ENCODE measurements around the gene SIPA1L3.

The SIPA1L3 gene

DNA sequence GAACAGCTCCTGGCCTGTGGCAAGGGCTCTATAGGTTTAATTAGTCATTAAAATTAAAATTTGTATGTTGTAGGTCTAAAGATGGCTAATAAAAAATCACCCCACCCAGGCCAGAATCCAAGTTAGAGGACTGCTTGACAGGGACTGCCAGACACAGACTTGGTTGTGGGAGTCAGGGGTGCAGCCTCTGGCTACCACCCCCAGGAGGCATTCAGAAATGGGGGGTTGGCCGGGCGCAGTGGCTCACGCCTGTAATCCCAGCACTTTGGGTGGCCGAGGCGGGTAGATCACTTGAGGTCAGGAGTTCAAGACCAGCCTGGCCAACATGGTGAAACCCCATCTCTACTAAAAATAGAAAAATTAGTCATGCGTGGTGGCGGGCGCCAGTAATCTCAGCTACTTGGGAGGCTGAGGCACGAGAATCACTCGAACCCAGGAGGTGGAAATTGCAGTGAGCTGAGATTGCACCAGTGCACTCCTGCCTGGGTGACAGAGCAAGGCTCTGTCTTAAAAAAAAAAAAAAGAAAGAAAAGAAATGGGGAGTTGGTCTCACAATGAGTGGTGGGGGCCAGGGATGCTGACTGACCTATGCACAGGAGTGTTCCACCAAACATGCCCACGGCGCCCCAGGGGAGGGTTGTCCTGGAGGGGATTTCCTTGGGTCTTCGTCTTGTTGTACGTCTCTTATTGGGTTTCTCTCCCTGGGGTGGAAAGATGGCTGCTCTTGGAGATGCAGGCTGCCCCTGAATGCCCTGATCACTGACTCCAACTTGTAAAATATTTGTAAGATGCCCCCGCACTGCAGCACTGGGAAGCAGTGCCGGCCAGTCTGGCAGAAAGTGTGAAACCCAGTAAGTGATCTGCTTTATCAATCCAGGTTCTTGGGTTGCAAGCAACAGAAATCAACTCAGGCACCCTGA lies 68.8 kb downstream of the SIPA1L3 start:
- DNase-seq (ENCODE audit: low read depth) = no peak

DNA sequence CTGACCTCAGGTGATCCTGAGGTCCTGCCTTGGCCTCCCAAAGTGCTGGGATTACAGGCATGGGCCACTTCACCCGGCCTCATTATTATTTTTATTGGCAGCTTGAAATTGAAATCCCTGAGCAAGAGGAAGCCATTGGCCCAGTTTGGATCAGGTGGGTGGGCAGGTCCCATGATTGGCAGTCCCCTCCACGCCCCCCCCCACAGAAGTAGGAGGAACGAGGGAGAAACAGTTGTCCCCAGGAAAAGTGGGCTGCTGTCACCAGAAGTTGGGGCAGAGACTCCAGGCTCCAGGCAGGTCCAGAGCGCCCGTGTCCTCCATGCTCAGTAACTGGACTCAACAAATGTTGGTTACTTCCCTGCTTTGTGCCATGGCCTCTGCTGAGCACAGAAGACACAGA lies 70.4 kb downstream of the SIPA1L3 start:
- DNase-seq (ENCODE audit: low read depth) = no peak

DNA sequence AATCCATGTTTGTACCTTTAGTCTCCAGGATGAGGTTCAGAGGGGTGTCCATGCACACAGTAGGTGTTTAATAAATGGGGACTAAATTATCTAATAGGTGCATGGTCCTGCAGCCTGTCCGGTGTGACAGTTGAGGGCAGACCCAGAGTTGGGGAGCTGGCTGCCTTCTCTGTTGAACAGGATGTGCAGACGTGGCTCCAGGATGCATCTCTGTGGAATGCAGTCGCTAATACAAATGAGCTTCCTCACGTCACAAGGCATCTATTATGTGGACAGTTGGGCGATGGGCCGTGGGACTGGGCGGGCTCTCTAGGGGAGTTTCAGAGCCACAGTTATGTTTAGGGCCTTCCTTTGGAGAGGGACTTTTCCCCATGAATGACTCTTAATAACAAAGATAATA lies 71.0 kb downstream of the SIPA1L3 start:
- DNase-seq (ENCODE audit: low read depth) = no peak

DNA sequence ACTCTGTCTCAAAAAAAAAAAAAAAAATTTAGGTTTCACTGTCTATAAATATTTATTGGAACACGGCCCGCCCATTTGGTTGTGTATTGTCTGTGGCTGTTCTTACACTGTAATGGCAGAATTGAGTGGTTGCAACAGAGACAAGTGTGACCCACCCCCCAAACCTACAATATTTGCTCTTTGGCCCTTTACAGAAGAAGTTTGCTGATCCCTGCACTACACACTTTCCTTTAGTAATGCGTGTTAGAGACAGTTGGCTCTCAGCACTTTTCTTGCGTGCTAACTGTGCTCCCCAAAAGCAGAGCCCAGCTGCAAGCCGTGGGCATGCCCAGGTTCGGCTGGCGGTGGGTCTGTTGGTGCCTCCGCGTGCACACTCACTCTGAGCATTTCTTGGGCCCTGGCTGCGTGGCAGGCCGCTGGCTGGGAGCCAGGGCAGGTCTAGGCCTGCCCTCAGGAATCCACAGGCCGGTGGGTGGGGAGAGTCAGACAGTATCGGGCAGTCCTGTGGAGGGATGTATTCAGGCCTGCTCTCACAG lies 72.6 kb downstream of the SIPA1L3 start:
- no peak for DNase-seq (ENCODE audit: low read depth)

DNA sequence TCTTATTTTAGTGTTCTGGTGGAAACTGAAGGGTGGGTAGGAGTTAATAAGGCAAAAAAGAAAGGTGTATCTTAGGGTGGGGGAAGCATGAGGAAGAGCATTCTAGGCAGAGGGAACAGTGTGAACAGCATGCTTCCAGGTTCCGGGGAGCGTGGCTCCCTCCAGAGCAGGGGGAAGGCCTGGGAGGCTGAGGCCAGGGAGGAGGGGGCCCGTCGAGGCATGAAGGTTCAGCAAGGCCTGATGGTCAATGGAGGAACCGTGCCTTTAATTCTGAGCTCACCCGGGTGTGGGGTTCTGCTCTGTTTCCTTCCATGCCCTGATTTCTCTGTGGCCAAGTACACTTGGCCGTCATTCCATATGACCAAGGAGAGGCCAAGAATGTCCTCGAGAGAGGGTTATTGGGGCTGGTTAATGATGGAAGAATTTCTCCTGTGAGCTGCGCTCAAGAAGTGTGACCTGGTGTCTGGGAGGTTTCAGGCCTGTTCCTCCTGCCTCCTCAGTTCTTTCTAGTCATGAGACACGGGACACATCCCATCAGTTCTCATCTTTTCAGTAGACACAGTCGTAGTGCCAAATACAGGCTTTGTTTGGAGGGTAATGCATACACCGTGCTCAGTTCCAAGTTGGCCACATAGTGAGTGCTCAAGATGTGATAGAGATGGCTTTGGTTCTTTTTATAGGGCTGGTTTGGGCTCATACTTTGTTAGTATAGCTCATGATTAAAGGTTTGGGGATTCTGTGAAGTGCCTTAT lies 73.6 kb downstream of the SIPA1L3 start:
- DNase-seq (ENCODE audit: low read depth) = no peak

DNA sequence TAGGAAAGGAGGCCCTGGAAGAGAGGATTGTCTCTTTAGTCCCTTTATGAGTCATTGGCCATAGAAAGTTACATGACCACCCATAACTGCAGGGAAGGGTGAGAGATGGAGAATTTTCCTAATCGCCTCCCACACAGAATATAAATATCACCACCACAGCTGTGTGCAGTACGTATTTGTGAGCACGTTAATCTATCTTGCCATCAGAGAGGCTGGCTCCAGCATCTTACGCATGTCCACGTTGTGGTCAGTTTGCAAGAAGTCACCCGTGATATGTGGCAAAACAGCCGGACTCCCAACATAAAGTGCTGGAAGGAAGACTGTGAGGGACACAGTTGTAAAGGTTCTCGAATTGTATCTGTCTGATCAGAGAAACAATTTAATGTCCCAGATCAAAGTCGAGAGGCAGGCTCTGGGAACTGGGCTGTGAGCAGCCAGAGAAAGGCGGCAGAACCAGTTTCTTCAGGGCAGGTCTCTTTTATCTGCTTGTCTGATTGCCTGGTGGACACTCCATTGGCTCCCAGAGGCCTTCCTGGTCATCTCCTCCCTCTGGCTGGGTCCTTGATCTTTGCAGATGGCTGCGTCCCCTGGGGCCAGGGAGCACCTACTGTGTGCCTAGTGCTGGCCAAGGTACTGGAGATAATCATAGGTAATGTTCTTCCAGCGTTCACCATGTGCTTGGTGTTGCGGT lies 74.9 kb downstream of the SIPA1L3 start:
- no peak for DNase-seq (ENCODE audit: low read depth)

DNA sequence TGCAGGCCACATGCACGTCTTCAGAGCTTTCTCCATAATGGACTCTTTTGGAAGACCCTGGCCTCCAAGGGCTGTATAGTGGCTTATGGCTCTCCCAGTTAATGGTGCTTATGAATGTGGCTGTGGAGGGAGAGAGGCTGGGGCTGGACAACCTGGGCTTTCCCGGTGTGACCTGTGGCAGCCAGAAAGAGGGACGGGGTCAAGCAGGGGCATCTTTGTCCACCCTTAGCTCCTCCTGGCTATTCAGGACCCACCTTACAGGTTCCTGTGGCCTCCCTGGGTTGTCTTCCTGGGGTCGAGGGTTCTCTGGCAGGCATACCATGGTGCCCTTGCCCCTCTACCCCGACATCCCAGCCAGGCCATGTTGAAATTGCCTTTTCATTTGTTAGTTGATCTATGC lies 75.6 kb downstream of the SIPA1L3 start:
- no peak for DNase-seq (ENCODE audit: low read depth)

DNA sequence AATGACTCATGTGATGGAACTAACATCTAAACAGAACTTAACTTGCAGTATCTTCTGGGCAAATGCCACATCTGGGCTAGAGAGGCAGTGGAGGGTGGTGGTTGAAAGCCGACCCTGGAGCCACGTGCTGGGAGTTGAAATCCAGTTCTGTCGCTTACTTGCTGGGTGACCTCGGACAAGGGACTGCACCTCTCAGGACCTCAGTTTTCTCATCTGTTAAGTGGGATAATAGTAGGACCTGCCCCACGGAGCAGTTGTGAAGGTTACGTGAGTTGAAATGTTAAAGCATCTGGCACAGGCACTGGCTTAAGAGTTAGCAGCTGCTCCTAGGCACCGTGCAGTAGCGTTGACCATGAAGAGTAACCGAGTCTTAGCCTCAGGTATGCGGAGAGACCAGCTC lies 76.1 kb downstream of the SIPA1L3 start:
- DNase-seq (ENCODE audit: low read depth) = no peak

DNA sequence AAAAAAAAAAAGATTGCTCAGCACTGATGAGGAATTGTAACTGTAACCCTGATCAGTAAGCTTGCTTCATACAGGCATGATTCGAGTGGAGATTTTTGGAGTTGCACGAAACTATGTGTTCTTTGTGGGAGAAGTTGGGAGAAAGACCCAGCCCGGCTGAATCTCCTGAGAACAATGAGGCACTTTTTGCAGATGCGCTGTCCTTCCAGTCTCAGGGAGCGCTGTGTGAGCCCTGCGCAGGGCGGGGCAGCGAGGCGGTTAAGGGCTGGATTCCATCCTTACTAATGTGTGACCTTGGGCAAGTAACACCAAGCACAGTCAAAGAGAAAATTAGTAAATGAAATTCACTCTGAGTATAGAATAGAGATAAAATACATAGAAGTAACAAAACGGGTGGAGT lies 76.9 kb downstream of the SIPA1L3 start:
- no peak for DNase-seq (ENCODE audit: low read depth)

DNA sequence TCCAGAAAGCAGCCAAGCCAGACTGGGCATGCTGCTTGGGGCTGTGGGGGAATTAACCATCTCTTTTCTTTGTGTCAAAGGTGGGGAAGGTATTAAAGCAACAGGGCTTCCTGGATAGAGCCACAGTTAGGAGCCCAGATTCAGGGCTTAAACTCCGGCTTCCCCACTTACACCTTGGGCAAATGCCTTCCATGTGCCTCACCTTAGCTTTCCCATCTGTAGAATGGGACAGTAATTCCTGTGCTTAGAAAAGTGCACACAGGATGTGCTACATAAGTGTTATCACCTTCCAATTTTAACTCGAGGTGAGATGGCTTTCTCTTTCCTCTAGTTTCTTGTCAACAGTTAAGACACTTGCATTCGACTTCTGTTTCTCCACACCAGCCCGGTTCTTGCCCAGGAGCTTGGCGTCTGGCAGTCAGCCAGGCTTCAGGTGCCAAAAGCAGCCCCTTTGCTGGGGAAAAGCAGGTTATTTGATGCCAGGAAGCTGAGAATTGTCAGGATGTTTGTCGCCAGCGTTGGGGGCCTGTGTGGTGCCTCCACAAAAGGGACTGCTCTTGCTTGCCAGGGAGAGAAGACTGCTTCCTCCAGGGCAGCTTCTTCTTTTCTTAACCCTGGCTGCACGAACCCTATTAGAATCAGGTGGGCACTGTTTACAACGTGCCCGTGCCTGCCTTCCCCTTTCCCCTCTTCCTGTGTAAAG lies 79.2 kb downstream of the SIPA1L3 start:
- DNase-seq (ENCODE audit: low read depth) = no peak

DNA sequence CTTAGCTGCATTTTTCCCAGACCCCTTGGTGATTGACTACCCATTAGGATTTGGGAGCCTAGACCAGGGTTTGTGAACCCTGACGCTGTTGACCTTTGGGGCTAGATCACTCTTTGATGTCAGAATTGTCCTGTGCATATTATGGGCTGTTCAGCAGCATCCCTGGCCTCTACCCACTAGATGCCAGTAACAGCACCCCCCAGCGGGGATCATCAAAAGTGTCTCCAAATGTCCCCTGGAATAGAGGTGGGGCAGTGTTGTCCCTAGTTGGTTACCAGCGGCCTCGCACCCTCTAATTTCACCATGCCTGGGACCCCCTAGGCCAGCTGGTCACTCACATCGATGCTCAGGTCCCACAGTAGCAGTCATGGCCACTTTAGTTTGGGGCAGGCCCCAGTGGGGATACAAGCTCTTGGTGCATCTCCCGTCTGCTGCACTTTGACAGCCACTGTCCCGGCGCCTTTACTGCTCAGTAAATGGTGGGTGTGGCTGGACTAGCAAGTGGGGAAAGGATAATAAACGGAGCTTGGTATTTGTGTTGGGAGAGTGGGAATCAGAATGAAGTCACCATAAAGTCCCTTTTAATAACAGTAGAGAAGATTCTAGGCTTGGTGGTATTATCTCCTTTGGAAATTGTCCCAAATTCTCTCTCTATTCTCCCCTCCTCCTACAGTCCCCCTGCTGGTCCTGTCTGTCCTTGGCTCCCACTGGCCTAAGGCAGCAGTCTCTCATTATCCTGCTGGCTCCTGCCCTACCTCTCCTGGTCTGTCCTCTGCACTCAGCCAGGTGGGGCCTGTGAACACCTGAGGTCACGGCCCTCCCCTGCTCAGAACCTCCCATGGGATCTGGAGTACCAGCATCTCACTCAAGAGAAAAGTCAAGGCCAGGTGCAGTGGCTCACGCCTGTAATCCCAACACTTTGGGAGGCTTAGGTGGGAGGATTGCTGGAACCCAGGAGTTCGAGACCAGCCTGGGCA lies 80.6 kb downstream of the SIPA1L3 start:
- no peak for DNase-seq (ENCODE audit: low read depth)

DNA sequence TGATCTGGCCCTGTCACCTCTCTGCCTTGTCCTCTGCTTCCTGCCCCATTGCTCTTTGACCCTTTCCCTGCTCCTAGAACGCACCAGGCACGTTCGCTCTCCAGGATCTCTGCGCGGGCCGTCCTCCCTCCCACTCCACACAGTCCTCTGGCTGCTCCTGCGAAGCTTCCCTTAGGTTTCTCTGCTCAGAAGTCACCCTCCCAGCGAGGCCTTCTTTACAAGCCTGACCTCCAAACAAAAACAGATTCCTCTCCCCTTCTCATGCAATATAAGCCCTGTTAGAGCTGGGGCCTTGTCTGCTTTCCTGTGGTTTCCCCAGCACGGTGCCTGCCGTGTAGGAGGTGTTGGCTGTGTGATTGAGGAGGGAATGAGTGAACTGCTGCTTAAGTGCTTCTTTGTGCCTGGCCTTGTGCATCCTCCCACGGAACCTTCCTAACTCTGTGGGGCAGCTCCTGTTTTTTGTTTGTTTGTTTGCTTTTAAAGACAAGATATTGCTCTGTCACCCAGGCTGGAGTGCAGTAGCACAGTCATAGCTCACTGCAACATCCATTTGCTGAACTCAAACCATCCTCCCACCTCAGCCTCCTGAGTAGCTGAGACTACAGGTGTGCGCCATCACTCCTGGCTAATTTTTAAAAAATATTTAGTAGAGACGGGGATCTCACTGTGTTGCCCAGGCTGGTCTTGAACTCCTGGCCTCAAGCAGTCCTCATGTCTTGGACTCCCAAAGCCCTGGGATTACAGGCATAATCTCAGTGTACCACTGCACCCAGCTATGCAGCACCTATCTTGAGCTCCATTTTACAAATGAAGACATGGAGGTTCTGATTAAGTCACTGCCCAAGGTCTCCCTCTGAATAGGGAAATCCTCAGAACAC lies 82.0 kb downstream of the SIPA1L3 start:
- no peak for DNase-seq (ENCODE audit: low read depth)

DNA sequence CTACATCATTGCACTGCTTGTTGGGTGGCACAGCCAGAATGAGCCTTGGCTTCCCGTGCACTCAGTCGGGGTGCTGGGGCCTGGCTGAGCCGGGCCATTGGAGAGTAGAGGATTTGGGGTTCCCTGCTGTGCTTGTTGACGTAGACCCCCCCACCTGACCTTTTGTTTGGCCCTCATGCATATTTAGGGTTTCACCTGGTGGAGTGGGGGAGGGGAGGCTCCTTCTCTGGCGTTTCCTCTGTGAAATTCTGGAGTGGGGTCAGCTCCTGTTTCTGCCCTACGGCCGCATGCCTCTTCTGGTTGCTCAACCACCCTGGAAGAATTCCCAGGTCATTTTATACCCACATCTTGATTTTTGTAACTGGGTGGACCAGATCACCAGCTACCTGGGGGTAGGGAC lies 82.8 kb downstream of the SIPA1L3 start:
- no peak for DNase-seq (ENCODE audit: low read depth)

DNA sequence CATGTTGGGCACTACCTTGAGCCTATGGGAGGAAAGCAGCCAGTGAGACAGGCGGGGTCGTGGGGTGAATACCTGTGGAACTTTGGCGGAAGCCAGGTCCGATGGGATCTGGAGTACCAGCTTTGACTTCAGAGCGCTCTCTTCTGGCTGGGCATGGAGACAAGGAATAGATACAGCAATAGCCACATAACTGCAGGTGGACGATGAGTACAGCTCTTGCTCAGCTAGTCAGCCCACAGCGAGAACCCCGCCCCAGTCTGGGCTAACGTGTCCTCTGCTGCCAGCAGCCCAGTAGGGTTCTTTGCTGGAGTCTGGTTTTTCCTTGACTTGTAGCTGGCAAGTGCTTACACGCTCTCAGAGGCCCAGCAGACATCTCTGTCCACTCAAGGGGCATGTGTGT lies 83.4 kb downstream of the SIPA1L3 start:
- no peak for DNase-seq (ENCODE audit: low read depth)

DNA sequence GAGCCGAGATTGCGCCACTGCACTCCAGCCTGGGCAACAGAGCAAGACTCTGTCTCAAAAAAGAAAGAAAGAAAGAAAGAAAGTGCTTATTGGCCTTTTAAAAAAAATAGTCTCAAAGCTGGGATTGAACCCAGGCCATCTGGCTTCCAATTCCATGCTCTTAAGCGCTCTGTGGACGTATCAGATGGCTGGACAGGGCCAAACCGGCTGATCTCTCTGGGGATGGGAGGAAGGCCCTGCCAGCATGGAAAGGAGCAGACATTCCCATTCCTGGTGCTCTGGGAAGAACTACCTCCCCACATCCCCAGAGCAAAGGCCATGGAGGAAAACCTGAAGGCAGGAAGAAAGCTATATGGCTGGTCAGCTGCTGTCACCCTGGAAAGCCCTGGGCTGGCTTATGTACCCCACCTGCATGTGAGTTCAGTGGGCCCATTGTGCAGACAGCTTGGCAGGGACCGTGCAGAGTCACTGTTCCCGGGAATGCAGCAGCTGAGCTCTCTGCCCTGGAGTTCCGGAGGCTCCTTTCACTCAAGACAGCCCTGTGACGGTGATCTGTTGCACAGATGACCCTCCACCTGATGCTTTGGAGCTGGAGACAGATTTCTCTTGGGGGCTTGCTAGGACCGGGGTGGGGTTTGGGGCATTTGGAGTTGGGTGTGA lies 84.3 kb downstream of the SIPA1L3 start:
- no peak for DNase-seq (ENCODE audit: low read depth)

DNA sequence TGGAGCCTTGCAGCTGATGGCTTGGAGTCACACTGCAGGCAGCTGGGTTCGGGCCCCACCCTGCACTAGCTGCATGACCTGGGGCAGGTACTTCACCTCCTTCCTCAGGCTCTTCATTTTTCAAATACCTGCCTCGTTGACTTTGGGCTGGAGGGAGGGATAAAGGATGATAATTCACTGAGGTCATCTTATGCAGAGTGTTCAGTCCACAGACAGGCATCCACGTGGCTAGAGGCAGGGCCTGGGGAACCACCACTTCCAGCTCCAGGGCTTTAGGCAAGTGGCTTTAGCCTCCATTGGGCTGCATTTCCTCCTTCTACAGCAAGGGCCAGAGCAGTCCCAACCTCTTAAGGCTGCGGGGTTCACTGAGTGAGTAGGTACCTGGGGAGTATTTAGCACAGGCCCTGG lies 84.8 kb downstream of the SIPA1L3 start:
- DNase-seq (ENCODE audit: low read depth) = no peak

DNA sequence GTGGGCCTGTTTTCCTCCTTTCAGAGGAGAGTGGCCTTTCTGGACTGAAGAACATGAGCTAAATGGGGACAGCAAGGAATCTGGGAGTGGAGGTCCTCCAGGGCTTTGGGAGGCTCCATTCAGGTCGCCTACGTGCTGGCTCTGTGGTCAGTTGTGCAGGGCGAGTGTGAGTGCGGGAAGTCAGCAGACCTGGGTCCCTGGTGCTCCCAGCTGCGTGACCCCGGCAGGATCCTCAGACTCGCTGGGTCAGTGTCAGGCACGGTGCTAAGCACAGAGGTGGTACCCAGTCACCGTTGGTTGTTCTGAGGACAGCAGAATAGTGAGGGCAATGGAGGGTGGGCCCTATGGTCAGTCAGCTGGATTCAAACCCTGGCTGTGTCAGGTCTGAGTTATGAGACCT lies 85.8 kb downstream of the SIPA1L3 start:
- no peak for DNase-seq (ENCODE audit: low read depth)

DNA sequence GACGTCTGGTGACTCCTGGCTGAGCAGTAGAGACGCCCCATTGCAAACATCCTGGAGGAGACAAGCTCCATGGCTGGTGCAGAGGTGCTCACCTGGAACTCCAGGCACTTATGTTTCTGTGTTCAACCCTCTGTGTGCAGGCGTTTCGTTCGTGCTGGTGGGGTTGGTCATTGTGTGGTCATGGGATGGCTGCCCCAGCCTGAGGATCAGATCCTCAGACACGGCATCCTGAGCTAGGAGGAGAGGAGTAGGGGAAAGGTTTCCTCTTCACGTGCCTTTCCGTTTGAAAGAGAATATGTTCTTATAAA lies 87.8 kb downstream of the SIPA1L3 start:
- no peak for DNase-seq (ENCODE audit: low read depth)

DNA sequence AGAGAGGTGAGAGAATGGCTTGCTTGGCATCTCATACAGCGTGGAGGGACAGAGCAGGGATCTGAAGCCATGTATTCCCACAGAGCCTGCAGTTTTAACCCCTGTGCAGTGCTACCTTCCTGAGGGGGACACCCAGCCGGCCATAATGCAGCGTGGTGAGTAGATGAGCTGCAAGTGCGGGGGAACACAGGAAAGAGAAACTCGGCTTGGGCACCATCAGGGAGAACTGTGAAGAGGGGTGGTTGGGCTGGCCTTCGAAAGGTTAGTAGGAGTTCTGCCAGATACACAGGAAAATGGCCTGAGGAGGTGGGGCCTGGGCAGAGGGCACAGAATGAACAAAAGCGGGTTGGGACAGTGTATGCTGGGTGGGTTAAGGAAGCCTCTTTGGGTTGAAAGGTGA lies 88.3 kb downstream of the SIPA1L3 start:
- no peak for DNase-seq (ENCODE audit: low read depth)
